Esophagus muscularis mucosa (tissue), 4 donors: ENCODE data around the gene DESI1. TPM values are rescaled to one million over a fixed set of nuclear protein-coding genes. Genes with fewer than 3 reads are reported as not detected.
A peak's percentile ranks its signal among the peaks of the same experiment; 100 is the strongest.

Experiments used
- DNase-seq: peaks from one replicate; pipeline ENCODE4 v3.0.0-alpha.2; 2017; ENCODE audit errors: extremely low spot score
- H3K27ac ChIP-seq, 4 donors: fragments of 200-600 bp; sonication (generic); replicated peaks in 1 of 4; 1 replicate in 3 of 4; 2 replicates in 1 of 4; pipeline ENCODE4 v1.5.1; 2016 to 2019; ENCODE audit warnings: mild to moderate bottlenecking in 1 of 4
- H3K27me3 ChIP-seq, 4 donors: fragments of 200-600 bp; sonication (generic); one replicate each; pipeline versions ENCODE4 v1.5.1 to v1.6.0; 2016 to 2019
- H3K36me3 ChIP-seq, 4 donors: fragments of 200-600 bp; sonication (generic); one replicate each; pipeline ENCODE4 v1.5.1; 2016 to 2019
- H3K4me1 ChIP-seq, 4 donors: fragments of 200-600 bp; sonication (generic); one replicate each; pipeline ENCODE4 v1.5.1; 2016 to 2019
- H3K4me3 ChIP-seq, 4 donors: fragments of 200-600 bp; sonication (generic); 1 replicate in 2 of 4; 2 replicates in 2 of 4; pipeline ENCODE4 v1.5.1; 2016 to 2019; ENCODE audit warnings: mild to moderate bottlenecking in 4 of 4, moderate library complexity in 1 of 4
- H3K9me3 ChIP-seq, 4 donors: fragments of 200-600 bp; sonication (generic); 1 replicate in 3 of 4; 2 replicates in 1 of 4; pipeline ENCODE4 v1.5.1; 2016 to 2019
- EP300 ChIP-seq: sonication (generic); formaldehyde crosslinking; IDR thresholded peaks from one replicate; pipeline ENCODE4 v1.6.1; 2017; ENCODE audit warnings: antibody characterized with exemption
- POLR2A ChIP-seq: fragments of 450-650 bp; IDR thresholded peaks from one replicate; pipeline ENCODE4 v1.6.1; 2017; ENCODE audit warnings: antibody characterized with exemption, moderate library complexity, mild to moderate bottlenecking, low read depth
- POLR2AphosphoS5 ChIP-seq, 2 donors: sonication (generic); formaldehyde crosslinking; IDR thresholded peaks; one replicate each; pipeline ENCODE4 v1.6.1; 2017; ENCODE audit warnings: antibody characterized with exemption in 2 of 2
- WGBS: methylation state at CpG from one replicate; pipeline ENCODE4 v1.1.5; 2018; 5-methylcytosine and 5-hydroxymethylcytosine counted together
- intact Hi-C: fragments of 100-400 bp; cut with DNase I; formaldehyde crosslinking; loops from one replicate; pipeline ENCODE4 v1.15.1; 2023
- total RNA-seq, 4 donors: library from RNA; depleted of rRNA; stranded (reverse); fragments of >200 nt; gene quantifications; one replicate each; pipeline versions ENCODE4 v1.1.0 to v1.2.1, GENCODE V29; 2016
- TF ChIP-seq, protein P1 (sequence below), 3 experiments: fragments of 200-600 bp in 2 of 3; fragments of 450-650 bp in 1 of 3; sonication (generic) in 2 of 3; IDR thresholded peaks; one replicate each; pipeline ENCODE4 v1.5.1; 2017 to 2019; ENCODE audit warnings: antibody characterized with exemption in 3 of 3, mild to moderate bottlenecking in 2 of 3, moderate library complexity in 1 of 3

The DESI1 gene
- total RNA-seq, 4 donors from 2014 or later = 18.6 to 76.5 (median 33.7) TPM

DNA sequence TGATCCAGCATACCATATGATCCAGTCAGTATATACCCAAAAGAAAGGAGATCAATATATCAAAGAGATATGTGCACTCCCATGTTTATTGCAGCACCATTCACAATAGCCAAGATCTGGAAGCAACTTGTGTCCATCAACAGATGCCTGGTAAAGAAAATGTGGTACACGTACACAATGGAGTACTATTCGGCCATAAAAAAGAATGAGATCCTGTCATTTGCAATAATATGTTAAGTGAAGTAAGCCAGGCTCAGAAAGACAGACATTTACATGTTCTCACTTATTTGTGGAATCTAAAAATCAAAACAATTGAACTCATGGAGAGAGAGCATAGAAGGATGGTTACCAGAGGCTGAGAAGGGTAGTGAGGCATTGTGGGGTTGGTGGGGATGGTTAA, 40.9 kb upstream of the DESI1 start:
- H3K36me3 ChIP-seq = peaks cover 78 to 89% (median 88%) of the 10 kb centered on the region in 4 donors
- intact Hi-C loops = no loop called here

DNA sequence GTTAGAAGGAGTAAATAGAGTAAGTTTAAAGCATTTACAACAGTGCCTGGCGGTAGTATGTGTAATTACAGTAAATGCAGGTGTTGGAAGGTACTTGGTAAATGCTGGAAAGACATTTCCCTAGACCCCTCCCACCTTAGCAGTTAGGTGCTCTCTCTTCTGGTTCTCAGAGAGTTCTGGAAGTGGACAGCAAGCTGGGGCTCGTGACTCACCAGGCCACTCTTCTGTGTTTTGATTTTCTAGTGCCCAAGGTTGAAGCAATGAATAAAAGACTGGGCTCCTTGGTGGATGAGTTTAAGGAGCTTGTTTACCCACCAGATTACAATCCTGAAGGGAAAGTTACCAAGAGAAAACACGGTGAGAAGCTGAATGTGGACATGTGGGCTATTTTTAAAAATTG, 40.2 kb upstream of the DESI1 start:
- no peak for DNase-seq
- 90% methylated on average over 3 of the region's 3 CpGs for WGBS
- H3K27me3 ChIP-seq = no peaks in the 10 kb centered on the region
- no peak overlapping the region for H3K4me3 ChIP-seq
- no peak overlapping the region for H3K27ac ChIP-seq
- H3K4me1 ChIP-seq = peaks cover 0 to 11% (median 4%) of the 10 kb centered on the region in 4 donors
- intact Hi-C loops = no loop called here
- no peaks in the 10 kb centered on the region for H3K9me3 ChIP-seq
- peaks cover 84 to 96% (median 94%) of the 10 kb centered on the region in 4 donors for H3K36me3 ChIP-seq
- TF ChIP-seq POLR2AphosphoS5 (IDR thresholded peaks at IDR 0.05) = no peak
- TF ChIP-seq EP300 = no peak
- TF ChIP-seq, protein P1, sequence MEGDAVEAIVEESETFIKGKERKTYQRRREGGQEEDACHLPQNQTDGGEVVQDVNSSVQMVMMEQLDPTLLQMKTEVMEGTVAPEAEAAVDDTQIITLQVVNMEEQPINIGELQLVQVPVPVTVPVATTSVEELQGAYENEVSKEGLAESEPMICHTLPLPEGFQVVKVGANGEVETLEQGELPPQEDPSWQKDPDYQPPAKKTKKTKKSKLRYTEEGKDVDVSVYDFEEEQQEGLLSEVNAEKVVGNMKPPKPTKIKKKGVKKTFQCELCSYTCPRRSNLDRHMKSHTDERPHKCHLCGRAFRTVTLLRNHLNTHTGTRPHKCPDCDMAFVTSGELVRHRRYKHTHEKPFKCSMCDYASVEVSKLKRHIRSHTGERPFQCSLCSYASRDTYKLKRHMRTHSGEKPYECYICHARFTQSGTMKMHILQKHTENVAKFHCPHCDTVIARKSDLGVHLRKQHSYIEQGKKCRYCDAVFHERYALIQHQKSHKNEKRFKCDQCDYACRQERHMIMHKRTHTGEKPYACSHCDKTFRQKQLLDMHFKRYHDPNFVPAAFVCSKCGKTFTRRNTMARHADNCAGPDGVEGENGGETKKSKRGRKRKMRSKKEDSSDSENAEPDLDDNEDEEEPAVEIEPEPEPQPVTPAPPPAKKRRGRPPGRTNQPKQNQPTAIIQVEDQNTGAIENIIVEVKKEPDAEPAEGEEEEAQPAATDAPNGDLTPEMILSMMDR (IDR thresholded peaks at IDR 0.05) = no peak
- TF ChIP-seq POLR2A = no peak

More for the DNA sequence above, 40.9 kb upstream of the DESI1 start:
- Histone ChIP-seq H3K4me3 (no peak overlapping the region), H3K4me1 (peaks cover 0 to 16% (median 10%) of the 10 kb centered on the region in 4 donors), H3K27me3 (no peaks in the 10 kb centered on the region), H3K27ac (no peak overlapping the region), H3K9me3 (no peaks in the 10 kb centered on the region)
- TF ChIP-seq POLR2A (no peak), POLR2AphosphoS5 (IDR thresholded peaks at IDR 0.05) (no peak), EP300 (no peak)
- TF ChIP-seq, protein P1 (IDR thresholded peaks at IDR 0.05) = no peak
- DNase-seq = no peak
- 98% methylated on average over 2 of the region's 2 CpGs for WGBS

DNA sequence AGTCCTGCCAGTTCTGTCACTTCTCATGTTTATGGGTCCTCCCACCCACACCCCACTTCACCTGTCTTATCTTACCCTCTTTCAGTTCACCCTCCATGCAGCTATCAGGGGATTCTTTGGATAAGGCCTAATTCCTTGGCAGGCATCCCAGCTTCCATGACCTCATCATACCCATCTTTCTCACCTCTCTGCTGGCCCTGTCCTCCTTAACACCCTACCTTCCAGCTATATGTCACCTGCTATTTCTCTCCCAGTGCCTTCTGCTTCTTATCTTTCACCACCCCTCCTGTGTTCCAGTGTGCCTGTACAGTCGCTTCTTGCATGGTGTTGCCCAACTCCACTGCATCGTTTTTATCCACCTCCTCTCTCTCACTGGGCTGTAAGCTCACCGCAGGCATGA, 39.6 kb upstream of the DESI1 start:
- TF ChIP-seq EP300 = no peak
- TF ChIP-seq, protein P1 (IDR thresholded peaks at IDR 0.05) = no peak
- TF ChIP-seq POLR2AphosphoS5 (IDR thresholded peaks at IDR 0.05) = no peak
- no peak for TF ChIP-seq POLR2A
- WGBS = 62% methylated on average over 3 of the region's 3 CpGs
- no peak for DNase-seq
- H3K27me3 ChIP-seq = no peaks in the 10 kb centered on the region
- peak overlapping the region in 1 of 4 donors; percentile 26 for H3K27ac ChIP-seq
- intact Hi-C loops = no loop called here
- peaks cover 0 to 9% (median 4%) of the 10 kb centered on the region in 4 donors for H3K4me1 ChIP-seq
- peaks cover 91 to 100% (median 100%) of the 10 kb centered on the region in 4 donors for H3K36me3 ChIP-seq
- no peak overlapping the region for H3K4me3 ChIP-seq
- no peaks in the 10 kb centered on the region for H3K9me3 ChIP-seq

DNA sequence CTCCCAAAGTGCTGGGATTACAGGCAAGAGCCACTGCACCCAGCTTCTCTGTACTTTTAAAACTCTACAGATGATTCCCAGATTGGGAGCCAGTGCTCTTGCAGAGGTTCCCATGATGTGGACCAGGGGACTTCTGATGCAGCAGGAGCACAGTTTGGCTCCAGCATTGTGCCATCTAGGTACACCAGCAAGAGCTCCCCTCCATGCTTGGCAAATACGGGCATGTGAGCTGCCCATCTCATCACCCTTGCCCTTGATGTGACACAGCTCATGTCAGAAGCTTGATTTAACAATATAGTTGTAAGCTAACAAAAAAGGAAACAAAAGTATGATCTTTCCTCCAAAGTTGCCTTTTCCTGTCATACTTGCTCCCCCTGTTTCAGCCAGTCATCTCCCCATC, 39.1 kb upstream of the DESI1 start:
- Histone ChIP-seq H3K4me1 (peaks cover 0 to 9% (median 4%) of the 10 kb centered on the region in 4 donors), H3K9me3 (no peaks in the 10 kb centered on the region), H3K27me3 (no peaks in the 10 kb centered on the region), H3K4me3 (no peak overlapping the region), H3K36me3 (peaks cover 92 to 100% (median 100%) of the 10 kb centered on the region in 4 donors), H3K27ac (peak overlapping the region in 1 of 4 donors; percentile 10)
- no peak for DNase-seq
- WGBS = 73% methylated on average over 1 of the region's 1 CpG
- TF ChIP-seq, protein P1 (IDR thresholded peaks at IDR 0.05) = no peak
- TF ChIP-seq EP300 = no peak
- TF ChIP-seq POLR2AphosphoS5 (IDR thresholded peaks at IDR 0.05) = no peak
- TF ChIP-seq POLR2A = no peak
- intact Hi-C loops = no loop called here

GRCh38 chr22:41658869-41659268, 38.0 kb upstream of the DESI1 start:
- no peak for TF ChIP-seq POLR2AphosphoS5 (IDR thresholded peaks at IDR 0.05)
- TF ChIP-seq, protein P1 (IDR thresholded peaks at IDR 0.05) = no peak
- no peak for TF ChIP-seq EP300
- no peak for TF ChIP-seq POLR2A
- H3K27me3 ChIP-seq = no peaks in the 10 kb centered on the region
- no peak for DNase-seq
- WGBS = 92% methylated on average over 17 of the region's 17 CpGs
- H3K4me1 ChIP-seq = peaks cover 0 to 9% (median 4%) of the 10 kb centered on the region in 4 donors
- H3K9me3 ChIP-seq = no peaks in the 10 kb centered on the region
- no peak overlapping the region for H3K4me3 ChIP-seq
- intact Hi-C loops = no loop called here
- no peak overlapping the region for H3K27ac ChIP-seq
- H3K36me3 ChIP-seq = peaks cover 92 to 100% (median 100%) of the 10 kb centered on the region in 4 donors
